T-helper 2 cell treated with Interferon-gamma antibody and Interleukin-4, amounts not matched to agents 100 ng/mL and 5 ng/mL, for 36 hours (primary cell): Measurements from ENCODE around the gene PCDH15. TPM values are rescaled to one million over a fixed set of nuclear protein-coding genes. Genes with fewer than 3 reads are reported as not detected.

Experiments used
- intact Hi-C: fragments of 100-400 bp; cut with micrococcal nuclease; formaldehyde crosslinking; loops from one replicate; pipeline ENCODE4 v1.15.1; 2023
- total RNA-seq: library from RNA; stranded (reverse); gene quantifications from 2 replicates; pipeline ENCODE4 v1.2.3, GENCODE V29; 2022

PCDH15 gene
- total RNA-seq, 1 donor from 2014 or later = not detected

GRCh38 chr10:54708591-54708990, 92.4 kb downstream of the PCDH15 start:
- intact Hi-C loops = no loop called here

GRCh38 chr10:54708021-54708420, 93.0 kb downstream of the PCDH15 start:
- intact Hi-C loops = no loop called here

GRCh38 chr10:54702583-54703485, 98.2 kb downstream of the PCDH15 start:
- intact Hi-C loops = no loop called here

- intact Hi-C loops = no loop called here
Measured at GRCh38 chr10:54691331-54691730, 109.7 kb downstream of the PCDH15 start.

DNA sequence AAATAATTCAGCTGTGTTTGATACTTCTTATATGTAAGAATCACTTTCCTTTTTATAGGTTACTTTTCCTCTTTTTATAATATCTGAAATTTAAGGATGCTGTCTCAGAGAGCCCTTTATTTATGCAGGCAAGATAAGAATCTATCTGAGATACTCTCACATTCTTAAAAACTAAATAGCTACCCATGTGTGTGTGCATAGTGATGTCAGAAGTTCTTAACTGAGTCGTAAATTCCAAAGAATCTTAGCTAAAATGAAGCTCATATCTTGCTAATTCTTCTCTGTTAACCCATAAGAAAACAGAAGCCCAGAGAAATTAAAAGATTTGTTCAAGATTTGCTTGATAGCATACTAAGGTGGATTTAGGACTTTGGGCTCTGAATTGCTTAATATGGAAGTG, 118.5 kb downstream of the PCDH15 start:
- intact Hi-C loops = no loop called here

- intact Hi-C loops = no loop called here
Measured at GRCh38 chr10:54681136-54681535, 119.9 kb downstream of the PCDH15 start.

DNA sequence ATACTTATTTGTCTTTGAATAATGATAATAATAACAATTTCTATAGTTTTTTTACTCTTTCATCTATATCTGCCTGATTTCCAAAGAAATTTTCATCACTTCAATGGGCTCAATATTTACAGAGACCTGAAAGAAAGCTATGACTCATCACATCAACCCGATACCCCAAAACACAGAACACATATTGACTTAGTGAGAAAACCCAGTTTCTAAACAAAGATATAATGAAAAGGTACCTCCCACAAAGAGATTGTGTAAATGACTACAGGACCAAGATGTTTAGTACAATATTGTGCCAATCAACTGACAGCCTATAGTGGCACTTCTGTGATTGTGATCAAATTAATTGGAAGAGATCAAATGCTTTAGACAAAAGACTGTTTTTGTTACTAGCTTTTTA, 133.9 kb downstream of the PCDH15 start:
- intact Hi-C loops = no loop called here

DNA sequence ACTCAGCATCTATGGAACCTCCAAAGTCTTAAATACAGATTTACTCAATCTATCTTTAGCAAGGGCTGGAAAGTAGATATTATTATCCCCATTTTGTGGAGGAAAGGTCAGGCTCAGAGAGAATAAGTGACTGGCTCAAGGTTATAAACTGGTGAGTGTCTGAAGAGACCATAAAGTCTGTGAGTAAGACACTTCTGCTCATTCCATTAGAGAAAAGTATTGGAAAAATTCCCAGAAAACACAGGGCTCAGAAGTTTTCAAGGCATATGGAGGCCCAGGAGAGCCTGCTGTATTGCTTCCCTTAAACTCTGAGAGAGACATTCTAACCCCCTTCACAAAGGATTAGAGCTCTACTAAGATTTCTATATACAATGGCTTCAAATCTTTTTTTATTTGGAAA, 134.8 kb downstream of the PCDH15 start:
- intact Hi-C loops = no loop called here

- intact Hi-C loops = no loop called here
Measured at GRCh38 chr10:54665095-54665494, 135.9 kb downstream of the PCDH15 start.

DNA sequence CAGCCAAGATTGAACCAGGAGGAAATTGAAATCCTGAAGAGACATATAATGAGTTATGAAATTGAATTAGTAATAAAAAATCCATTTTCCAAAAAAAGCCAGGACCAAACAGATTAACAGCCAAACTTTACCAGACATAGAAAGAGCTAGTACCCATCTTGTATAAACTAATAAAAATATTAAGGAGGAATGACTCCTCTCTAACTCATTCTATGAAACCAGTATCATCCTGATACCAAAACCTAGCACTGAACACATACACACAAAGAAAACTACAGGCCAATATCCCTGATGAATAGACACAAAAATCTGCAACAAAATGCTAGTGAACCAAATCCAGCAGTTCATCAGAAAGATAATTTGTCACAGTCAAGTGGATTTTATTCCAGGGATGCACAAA, 140.6 kb downstream of the PCDH15 start:
- intact Hi-C loops = no loop called here

DNA sequence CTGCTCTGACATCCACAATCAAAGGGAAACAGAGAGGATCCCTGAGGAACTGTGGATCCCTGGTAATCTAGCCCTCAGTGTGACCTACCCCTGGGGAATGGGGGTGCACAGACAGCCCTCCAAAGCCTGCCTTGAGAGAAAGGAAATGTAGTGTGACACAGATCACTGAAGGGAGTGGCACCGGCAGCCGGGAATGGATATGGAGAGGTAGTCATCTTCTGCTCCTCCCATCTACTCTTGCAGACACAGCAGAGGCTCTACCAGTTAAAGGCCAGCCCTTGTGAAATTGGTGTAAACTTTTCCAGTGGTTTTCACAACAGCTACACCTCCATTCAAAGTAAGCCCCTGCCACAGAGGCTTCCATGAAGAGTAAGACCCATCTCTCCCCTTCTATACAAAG, 144.4 kb downstream of the PCDH15 start:
- intact Hi-C loops = no loop called here

- intact Hi-C loops = no loop called here
Measured at GRCh38 chr10:54653518-54653917, 147.5 kb downstream of the PCDH15 start.

DNA sequence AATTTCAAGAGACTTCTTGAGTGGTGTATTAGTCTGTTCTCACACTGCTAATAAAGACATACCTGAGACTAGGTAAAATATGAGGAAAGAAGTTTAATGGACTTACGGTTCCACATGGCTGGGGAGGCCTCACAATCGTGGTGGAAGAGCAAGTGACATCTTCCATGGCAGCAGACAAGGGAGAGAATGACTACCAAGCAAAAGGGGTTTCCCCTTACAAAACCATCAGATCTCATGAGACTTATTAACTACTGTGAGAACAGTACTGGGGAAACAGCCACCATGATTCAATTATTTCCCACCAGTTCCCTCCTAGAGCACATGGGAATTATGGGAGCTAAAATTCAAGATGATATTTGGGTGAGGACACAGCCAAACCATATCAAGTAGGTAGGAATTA, 150.5 kb downstream of the PCDH15 start:
- intact Hi-C loops = no loop called here

DNA sequence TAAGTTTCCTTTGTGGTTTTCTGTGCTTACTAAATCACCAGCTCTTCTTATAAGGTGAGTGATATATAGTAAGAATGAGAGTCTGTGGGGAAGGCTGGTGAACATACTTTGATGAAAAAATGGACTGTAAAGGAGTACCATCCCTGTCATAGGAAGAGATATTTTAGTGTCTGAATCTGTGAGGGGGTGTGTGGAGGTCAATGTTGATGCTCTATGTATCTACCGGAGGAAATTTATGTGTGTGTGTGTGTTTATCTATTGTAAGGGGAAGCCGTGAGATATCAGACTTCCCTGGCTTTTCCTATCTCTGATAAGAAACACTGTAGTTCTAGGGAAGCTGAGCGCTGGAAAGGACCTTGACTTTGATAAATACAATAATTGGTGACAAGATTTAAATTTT, 179.0 kb downstream of the PCDH15 start:
- intact Hi-C loops = no loop called here

- intact Hi-C loops = no loop called here
Measured at GRCh38 chr10:54620352-54620751, 180.7 kb downstream of the PCDH15 start.

DNA sequence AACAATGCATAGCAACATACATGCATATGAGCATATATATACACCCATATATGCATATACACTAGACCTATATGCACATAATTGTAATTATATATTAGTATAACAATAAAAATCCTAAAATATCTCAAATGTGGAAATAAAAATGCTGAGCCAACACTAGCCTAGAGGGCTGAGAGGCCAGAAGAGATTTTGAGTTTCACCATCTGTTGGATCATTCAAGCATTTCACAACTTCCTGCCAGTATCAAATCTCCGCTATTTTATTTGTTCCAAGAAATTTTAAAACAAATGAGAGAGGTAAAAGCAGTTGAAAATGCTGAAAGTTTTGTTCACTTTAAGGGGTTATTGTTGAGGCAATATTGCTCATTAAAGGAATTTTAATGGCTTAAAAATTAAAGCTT, 187.0 kb downstream of the PCDH15 start:
- intact Hi-C loops = no loop called here

DNA sequence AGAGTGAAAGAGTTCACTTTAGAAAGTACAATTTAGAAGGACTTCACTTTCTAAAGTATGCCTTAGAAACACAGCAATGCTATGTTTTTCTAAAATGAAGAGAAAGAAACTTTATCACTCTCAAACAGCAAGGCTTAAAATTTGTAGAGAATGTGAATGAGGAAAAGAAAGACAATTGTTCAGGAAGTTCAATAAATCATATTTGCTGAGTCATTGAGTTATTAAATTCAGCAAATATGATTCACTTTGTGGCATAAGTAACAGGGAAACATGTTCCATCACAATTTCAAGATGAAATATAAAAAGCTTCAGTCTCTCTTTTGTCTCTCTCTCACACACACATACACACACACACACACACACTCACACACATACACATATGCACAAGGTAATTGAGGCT, 187.9 kb downstream of the PCDH15 start:
- intact Hi-C loops = no loop called here

- intact Hi-C loops = no loop called here
Measured at GRCh38 chr10:54609423-54609822, 191.6 kb downstream of the PCDH15 start.

- intact Hi-C loops = no loop called here
Measured at GRCh38 chr10:54607983-54608382, 193.0 kb downstream of the PCDH15 start.

- intact Hi-C loops = no loop called here
Measured at GRCh38 chr10:54594289-54594688, 206.7 kb downstream of the PCDH15 start.

DNA sequence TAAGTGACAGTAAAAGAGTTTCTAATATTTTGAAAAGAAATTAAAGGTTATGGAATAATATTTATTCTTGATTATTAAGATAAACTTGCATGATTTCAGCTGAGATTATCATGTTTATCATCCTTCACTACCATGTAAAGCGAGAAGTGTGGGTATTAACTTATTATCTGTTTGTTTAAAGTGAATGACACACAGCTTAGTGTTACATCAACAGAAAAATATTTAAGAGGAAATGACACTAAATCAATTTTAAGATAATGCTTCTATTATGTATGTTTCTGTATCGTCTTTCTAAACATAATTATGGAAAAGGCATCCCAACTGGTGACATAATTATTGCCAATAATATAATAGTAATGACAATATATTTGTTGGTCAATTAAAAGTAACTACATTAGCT, 213.1 kb downstream of the PCDH15 start:
- intact Hi-C loops = no loop called here

- intact Hi-C loops = no loop called here
Measured at GRCh38 chr10:54585572-54585971, 215.5 kb downstream of the PCDH15 start.

- intact Hi-C loops = no loop called here
Measured at GRCh38 chr10:54577682-54578081, 223.3 kb downstream of the PCDH15 start.
